NB4 (cell line): ENCODE results near the gene SLC4A3.
A peak's percentile ranks its signal among the peaks of the same experiment; 100 is the strongest.

Experiments used
- DNase-seq: peaks from one replicate; pipeline ENCODE4 v3.0.0; 2010; ENCODE audit warnings: low read depth
- H3K4me3 ChIP-seq: one replicate; pipeline ENCODE4 v1.5.1; 2011; ENCODE audit warnings: mild to moderate bottlenecking, low read depth, low read length, moderate library complexity
- MYC ChIP-seq: IDR thresholded peaks from 2 replicates; pipeline ENCODE4 v1.6.1; 2011; ENCODE audit warnings: low read depth, low read length
- POLR2A ChIP-seq: IDR thresholded peaks from 2 replicates; pipeline ENCODE4 v1.6.1; 2011; ENCODE audit warnings: mild to moderate bottlenecking; ENCODE audit not compliant: insufficient read length; ENCODE audit errors: extremely low read depth
- TF ChIP-seq, protein P1 (sequence below): IDR thresholded peaks from one replicate; pipeline ENCODE4 v1.5.1; 2012; ENCODE audit warnings: low read depth, low read length
- TF ChIP-seq, protein P2 (sequence below): IDR thresholded peaks from 2 replicates; pipeline ENCODE4 v1.6.1; 2011; ENCODE audit warnings: low read depth, low read length

Gene SLC4A3

DNA sequence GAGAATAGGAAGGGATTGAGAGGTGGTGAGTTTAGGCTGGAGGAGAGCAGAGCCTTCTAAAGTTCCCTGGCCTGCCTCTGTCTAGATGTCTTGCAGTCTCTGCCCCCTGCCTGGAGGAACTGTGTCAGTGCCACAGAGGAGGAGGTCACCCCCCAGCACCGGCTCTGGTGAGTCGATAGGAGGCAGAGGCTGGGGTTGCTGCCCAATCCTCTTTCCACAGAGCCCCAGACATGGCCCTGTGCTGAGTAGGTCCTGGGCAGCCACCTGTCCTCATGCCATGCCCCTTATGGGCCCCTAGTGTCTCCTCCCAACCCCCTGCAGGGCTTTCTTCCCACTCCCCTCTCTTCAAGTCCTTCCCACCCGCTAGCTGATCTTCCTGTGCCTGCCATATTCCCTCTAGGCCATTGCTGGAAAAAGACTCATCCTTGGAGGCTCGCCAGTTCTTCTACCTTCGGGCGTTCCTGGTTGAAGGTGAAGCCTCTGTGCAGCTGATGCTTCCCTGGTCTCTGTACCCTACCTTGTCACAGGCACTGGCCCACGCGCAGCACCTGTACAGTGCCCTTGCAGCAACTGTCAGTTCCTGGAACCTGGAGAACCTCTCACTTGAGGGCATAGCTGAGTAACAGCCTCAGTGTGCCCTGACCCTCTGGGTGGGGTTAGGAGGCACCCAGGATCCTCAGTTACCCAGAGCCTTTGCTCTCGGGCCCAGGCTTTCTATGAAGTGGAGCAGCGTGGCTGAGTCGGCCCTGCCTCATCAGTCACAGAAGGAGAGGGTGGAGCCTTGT lies 13.2 kb upstream of the SLC4A3 start:
- no peak for DNase-seq
- no peak for TF ChIP-seq POLR2A
- TF ChIP-seq, protein P1, sequence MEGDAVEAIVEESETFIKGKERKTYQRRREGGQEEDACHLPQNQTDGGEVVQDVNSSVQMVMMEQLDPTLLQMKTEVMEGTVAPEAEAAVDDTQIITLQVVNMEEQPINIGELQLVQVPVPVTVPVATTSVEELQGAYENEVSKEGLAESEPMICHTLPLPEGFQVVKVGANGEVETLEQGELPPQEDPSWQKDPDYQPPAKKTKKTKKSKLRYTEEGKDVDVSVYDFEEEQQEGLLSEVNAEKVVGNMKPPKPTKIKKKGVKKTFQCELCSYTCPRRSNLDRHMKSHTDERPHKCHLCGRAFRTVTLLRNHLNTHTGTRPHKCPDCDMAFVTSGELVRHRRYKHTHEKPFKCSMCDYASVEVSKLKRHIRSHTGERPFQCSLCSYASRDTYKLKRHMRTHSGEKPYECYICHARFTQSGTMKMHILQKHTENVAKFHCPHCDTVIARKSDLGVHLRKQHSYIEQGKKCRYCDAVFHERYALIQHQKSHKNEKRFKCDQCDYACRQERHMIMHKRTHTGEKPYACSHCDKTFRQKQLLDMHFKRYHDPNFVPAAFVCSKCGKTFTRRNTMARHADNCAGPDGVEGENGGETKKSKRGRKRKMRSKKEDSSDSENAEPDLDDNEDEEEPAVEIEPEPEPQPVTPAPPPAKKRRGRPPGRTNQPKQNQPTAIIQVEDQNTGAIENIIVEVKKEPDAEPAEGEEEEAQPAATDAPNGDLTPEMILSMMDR, result no peak
- no peak for TF ChIP-seq MYC
- TF ChIP-seq, protein P2, sequence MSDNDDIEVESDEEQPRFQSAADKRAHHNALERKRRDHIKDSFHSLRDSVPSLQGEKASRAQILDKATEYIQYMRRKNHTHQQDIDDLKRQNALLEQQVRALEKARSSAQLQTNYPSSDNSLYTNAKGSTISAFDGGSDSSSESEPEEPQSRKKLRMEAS, result no peak
- no peak overlapping the region for H3K4me3 ChIP-seq

GRCh38 chr2:219615036-219615435 lies 12.4 kb upstream of the SLC4A3 start:
- TF ChIP-seq MYC, result no peak
- no peak overlapping the region for H3K4me3 ChIP-seq
- DNase-seq, result no peak

- H3K4me3 ChIP-seq, result no peak overlapping the region
- DNase-seq, result no peak
- TF ChIP-seq POLR2A (no peak), MYC (no peak)
- TF ChIP-seq, protein P2, result no peak
- TF ChIP-seq, protein P1, result no peak
Measured at GRCh38 chr2:219615894-219616293, 11.5 kb upstream of the SLC4A3 start.

DNA sequence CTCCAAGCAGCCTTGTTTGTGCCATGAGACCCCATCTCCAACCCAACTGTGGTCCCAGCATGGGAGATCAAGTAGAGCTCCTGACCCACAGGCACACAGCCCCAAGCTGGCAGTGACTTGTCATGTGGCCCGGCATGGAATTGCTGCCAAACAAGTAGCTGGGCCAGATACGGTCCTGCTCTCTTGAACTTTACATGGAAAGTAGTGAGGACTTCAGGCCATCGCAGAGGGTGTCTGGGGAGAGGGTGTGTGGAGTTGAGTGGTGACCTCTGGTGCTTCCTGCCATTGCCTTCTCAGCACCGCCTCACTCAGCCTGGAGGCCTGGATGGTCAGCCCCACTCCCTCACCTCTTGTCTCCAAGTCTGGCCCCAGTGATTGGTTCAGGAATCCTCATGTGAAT lies 10.9 kb upstream of the SLC4A3 start:
- no peak for TF ChIP-seq POLR2A
- no peak for TF ChIP-seq MYC
- TF ChIP-seq, protein P1, result no peak
- TF ChIP-seq, protein P2, result no peak
- DNase-seq, result no peak
- H3K4me3 ChIP-seq, result no peak overlapping the region

GRCh38 chr2:219618733-219619122 lies 8.7 kb upstream of the SLC4A3 start:
- no peak for DNase-seq
- TF ChIP-seq, protein P1, result no peak
- TF ChIP-seq, protein P2, result no peak
- H3K4me3 ChIP-seq, result no peak overlapping the region

- no peak for TF ChIP-seq POLR2A
- TF ChIP-seq, protein P1, result peak; percentile 14
- TF ChIP-seq, protein P2, result no peak
- DNase-seq, result no peak
- H3K4me3 ChIP-seq, result no peak overlapping the region
Measured at GRCh38 chr2:219619235-219619634, 8.2 kb upstream of the SLC4A3 start.
